NK-92 (cell line): ENCODE measurements around the gene USP28.
"Not testable (repeated sequence)": the region's sequence is repeated elsewhere in the genome, so short reads cannot be mapped to it uniquely, and the experiment has no call there.

Experiments
- DNase-seq: peaks from one replicate; lab custom pipeline; 2025; ENCODE audit not compliant: unreplicated experiment; lab: John Stamatoyannopoulos, UW

Gene USP28

GRCh38 chr11:113879446-113879845 is 4.1 kb upstream of the USP28 start:
- not testable (repeated sequence) for DNase-seq

GRCh38 chr11:113877670-113878055 is 2.3 kb upstream of the USP28 start:
- DNase-seq: no peak

GRCh38 chr11:113876798-113877669 is 1.7 kb upstream of the USP28 start:
- DNase-seq: no peak

- no peak for DNase-seq
Observed at GRCh38 chr11:113876074-113876797, 864 bp upstream of the USP28 start.

- DNase-seq: no peak
Observed at GRCh38 chr11:113874581-113875233, 665 bp downstream of the USP28 start.

- DNase-seq: no peak
Observed at GRCh38 chr11:113874096-113874495, 1.3 kb downstream of the USP28 start.

GRCh38 chr11:113873236-113873626 is 2.1 kb downstream of the USP28 start:
- DNase-seq: no peak

GRCh38 chr11:113871336-113871735 is 4.0 kb downstream of the USP28 start:
- no peak for DNase-seq

- DNase-seq: no peak
Observed at GRCh38 chr11:113867843-113868503, 7.4 kb downstream of the USP28 start.

GRCh38 chr11:113865873-113866272 is 9.5 kb downstream of the USP28 start:
- DNase-seq: no peak

- no peak for DNase-seq
Observed at GRCh38 chr11:113864410-113864809, 11.0 kb downstream of the USP28 start.

GRCh38 chr11:113862435-113862834 is 12.9 kb downstream of the USP28 start:
- DNase-seq: no peak

GRCh38 chr11:113859665-113860064 is 15.7 kb downstream of the USP28 start:
- DNase-seq: no peak

GRCh38 chr11:113856966-113857759 is 18.2 kb downstream of the USP28 start:
- no peak for DNase-seq

- no peak for DNase-seq
Observed at GRCh38 chr11:113855803-113856202, 19.6 kb downstream of the USP28 start.

GRCh38 chr11:113850188-113850587 is 25.2 kb downstream of the USP28 start:
- no peak for DNase-seq

GRCh38 chr11:113849713-113850112 is 25.7 kb downstream of the USP28 start:
- no peak for DNase-seq

GRCh38 chr11:113847580-113847979 is 27.8 kb downstream of the USP28 start:
- no peak for DNase-seq

- DNase-seq: no peak
Observed at GRCh38 chr11:113847111-113847510, 28.3 kb downstream of the USP28 start.

- DNase-seq: no peak
Observed at GRCh38 chr11:113841691-113842090, 33.7 kb downstream of the USP28 start.
